ENCODE results near the gene FSHB.
"Not testable (repeated sequence)": the region's sequence is repeated elsewhere in the genome, so short reads cannot be mapped to it uniquely, and the experiment has no call there.

FSHB gene

GRCh38 chr11:30258679-30259078 lies 27.9 kb downstream of the FSHB start:
- in situ Hi-C loops (cut with MboI; ENCODE audit: low pct_unique_long_range_greater_than_20kb, low sequenced_read_pairs): no loop called here
- no peak for DNase-seq

DNA sequence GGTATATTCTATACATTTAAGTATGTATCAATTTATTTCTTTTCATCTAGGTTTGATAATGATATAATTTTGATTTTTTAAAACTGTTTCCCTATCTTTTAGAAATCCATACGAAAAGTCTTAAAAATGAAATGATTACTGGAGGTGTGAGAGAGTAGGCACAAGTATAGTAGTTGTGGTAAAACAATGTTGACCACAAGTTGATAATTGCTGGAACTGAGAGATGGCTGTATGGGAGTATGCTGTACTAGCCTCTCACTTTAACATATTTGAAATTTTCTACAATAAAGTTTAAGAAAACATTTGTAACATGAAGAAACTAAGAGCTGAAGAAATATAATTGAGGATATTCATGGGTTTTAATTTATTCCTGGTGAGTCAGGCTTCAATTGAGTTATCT lies 30.0 kb downstream of the FSHB start:
- DNase-seq: no peak
- in situ Hi-C loops (cut with MboI; ENCODE audit: low pct_unique_long_range_greater_than_20kb, low sequenced_read_pairs): no loop called here

GRCh38 chr11:30261821-30262220 lies 31.0 kb downstream of the FSHB start:
- in situ Hi-C loops (cut with MboI; ENCODE audit: low pct_unique_long_range_greater_than_20kb, low sequenced_read_pairs): no loop called here
- no peak for DNase-seq

DNA sequence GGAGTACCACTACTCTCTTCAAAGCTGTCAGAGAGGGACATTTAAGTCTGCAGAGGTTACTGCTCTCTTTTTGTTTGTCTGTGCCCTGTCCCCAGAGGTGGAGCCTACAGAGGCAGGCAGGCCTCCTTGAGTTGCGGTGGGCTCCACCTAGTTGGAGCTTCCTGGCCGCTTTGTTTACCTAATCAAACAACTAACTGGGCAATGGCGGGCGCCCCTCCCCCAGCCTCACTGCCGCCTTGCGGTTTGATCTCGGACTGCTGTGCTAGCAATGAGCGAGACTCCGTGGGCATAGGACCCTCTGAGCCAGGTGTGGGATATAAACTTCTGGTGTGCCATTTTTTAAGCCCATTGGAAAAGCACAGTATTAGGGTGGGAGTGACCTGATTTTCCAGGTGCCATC lies 37.8 kb downstream of the FSHB start:
- DNase-seq; in situ Hi-C loops (cut with MboI; ENCODE audit: low pct_unique_long_range_greater_than_20kb, low sequenced_read_pairs): not testable (repeated sequence)

DNA sequence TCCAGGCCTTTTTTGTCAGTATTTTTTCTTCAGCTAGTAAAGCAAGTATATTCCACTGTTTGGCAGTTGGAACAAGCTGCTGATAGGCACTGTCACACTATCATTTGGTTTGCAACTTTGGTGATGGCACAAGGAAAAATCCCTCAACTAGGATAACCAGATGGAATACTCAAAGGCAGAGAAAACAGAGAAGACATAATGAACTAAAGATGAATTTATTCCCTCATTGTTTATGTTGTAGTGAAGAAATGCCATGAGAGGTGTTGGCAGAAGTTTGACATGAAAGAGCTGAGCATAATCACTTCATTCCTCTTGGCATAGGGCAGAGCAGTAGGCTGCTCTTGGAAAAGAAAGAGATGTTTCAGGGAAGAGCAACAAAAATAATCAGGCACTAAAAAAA lies 39.9 kb downstream of the FSHB start:
- in situ Hi-C loops (cut with MboI; ENCODE audit: low pct_unique_long_range_greater_than_20kb, low sequenced_read_pairs): no loop called here
- DNase-seq: no peak

GRCh38 chr11:30277176-30277575 lies 46.4 kb downstream of the FSHB start:
- in situ Hi-C loops (cut with MboI; ENCODE audit: low pct_unique_long_range_greater_than_20kb, low sequenced_read_pairs): no loop called here

DNA sequence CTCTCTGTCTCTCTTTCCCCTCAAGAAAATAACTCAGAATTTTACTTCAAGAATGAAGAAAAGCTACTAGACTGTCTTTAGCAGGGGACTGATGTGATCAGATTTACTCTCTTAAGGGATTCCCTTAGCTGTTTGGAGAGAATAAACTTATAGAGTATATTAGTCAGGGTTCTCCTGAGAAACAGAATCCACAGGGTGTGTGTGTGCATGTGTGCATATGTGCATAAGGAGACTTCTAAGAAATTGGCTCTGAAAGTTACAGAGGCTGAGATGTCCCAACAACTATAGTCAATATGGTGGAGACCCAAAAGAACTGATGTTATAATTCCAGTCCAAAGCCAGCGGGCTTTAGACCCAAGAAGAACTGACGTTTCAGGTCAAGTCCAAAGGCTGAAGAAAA lies 49.0 kb downstream of the FSHB start:
- in situ Hi-C loops (cut with MboI; ENCODE audit: low pct_unique_long_range_greater_than_20kb, low sequenced_read_pairs): no loop called here
- no peak for DNase-seq

More at GRCh38 chr11:30277176-30277575, 46.4 kb downstream of the FSHB start:
- no peak for DNase-seq

DNA sequence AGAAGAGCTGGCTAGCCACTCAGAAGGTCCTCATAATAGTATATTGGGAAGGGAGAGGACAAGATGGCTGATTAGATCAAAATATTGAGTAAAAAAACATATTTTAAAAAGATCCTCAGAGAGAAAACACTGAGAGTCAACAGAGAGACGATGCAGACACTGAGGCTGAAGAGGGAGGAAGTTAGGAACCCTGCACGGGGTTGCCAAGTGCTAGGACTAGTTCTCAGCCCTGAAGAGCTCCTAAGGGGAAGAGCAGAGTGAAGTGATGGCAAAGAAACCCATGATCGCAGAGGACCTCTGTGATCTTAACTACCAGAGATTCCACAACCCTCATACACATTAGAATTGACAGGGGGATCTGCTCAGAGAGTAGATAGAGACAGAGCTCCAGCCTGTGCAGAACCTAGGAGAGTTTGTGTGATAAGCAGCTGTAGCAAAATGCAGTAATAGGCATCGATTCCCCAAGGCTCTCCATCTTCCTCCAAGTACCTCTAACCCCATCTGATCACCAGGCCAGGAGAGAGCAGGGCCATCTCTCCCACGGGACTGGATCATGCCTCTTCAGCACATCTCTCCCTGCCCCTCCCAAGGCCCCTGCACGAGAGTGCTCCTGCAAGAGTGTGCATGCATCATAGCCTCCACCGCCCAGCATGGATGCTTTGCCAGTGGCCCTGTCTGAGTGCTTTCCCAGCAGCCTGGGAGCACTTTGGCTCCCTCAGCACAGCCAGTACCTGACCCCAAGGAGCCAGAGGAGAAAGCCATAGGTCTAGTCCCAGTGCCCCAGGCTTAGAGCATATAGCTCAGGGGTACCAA lies 50.9 kb downstream of the FSHB start:
- no peak for DNase-seq
- in situ Hi-C loops (cut with MboI; ENCODE audit: low pct_unique_long_range_greater_than_20kb, low sequenced_read_pairs): no loop called here

GRCh38 chr11:30282289-30282631 lies 51.4 kb downstream of the FSHB start:
- DNase-seq: no peak
- in situ Hi-C loops (cut with MboI; ENCODE audit: low pct_unique_long_range_greater_than_20kb, low sequenced_read_pairs): no loop called here
